HCT116 (cell line): ENCODE results near the gene DISP2. TPM values are rescaled to one million over a fixed set of nuclear protein-coding genes. Genes with fewer than 3 reads are reported as not detected.

Experiments used
- ATAC-seq: fragments of 200-7000 bp; cut with Tn5 transposase; 2 replicates; pipeline ENCODE4 v1.9.1; 2020; ENCODE audit warnings: mild to moderate bottlenecking, moderate library complexity
- BruUV-seq: library from RNA; stranded (reverse); fragments of 400-500 nt; replicated peaks from 2 replicates; lab custom pipeline; 2021; lab: Mats Ljungman, UMichigan
- CTCF ChIA-PET: fragments of 300-600 bp; sonication (Branson Sonifier 250); formaldehyde crosslinking; loops from one replicate; lab custom pipeline; 2021; ENCODE audit warnings: antibody characterized with exemption; lab: Charles Lee
- POLR2A ChIA-PET: fragments of 300-600, 350-600 bp; sonication (Branson Sonifier 250); formaldehyde crosslinking; loops from one replicate; lab custom pipeline; 2021; ENCODE audit warnings: antibody characterized with exemption; lab: Charles Lee
- RAD21 ChIA-PET, 2 experiments: fragments of 300-600 bp; sonication (Branson Sonifier 250); formaldehyde crosslinking; loops; one replicate each; lab custom pipeline; 2023; ENCODE audit warnings: low total read pairs in 2 of 2; ENCODE audit not compliant: uncharacterized antibody in 2 of 2, unreplicated experiment in 2 of 2, low non-redundant PET in 1 of 2; lab: Charles Lee
- DNase-seq: peaks from one replicate; pipeline ENCODE4 v3.0.0-alpha.2; 2010; ENCODE audit warnings: low read depth, low spot score
- H2AFZ ChIP-seq: fragments of 200-600 bp; shearing (Covaris generic), sonication (generic); 2 replicates; pipeline ENCODE4 v1.6.1; 2017; ENCODE audit warnings: low read depth, mixed run types, mixed read lengths, antibody characterized with exemption, low read length; ENCODE audit not compliant: poor library complexity, severe bottlenecking
- H3K27ac ChIP-seq: 2 replicates; pipeline ENCODE4 v1.5.1; 2012; ENCODE audit warnings: low read depth, low read length
- H3K27me3 ChIP-seq: fragments of 200-600 bp; sonication (generic); 2 replicates; pipeline ENCODE4 v1.6.1; 2016; ENCODE audit warnings: mixed run types, low read length, mixed read lengths; ENCODE audit not compliant: insufficient read depth
- H3K36me3 ChIP-seq, 2 experiments: fragments of 200-500 bp in 1 of 2; fragments of 200-600 bp in 1 of 2; sonication (Bioruptor generic) in 1 of 2; sonication (generic) in 1 of 2; 2 replicates each; pipeline versions ENCODE4 v1.5.1 to v1.6.1; 2014 to 2016; ENCODE audit warnings: low read length in 2 of 2, inconsistent platforms in 1 of 2, mixed read lengths in 1 of 2, mixed run types in 1 of 2; ENCODE audit not compliant: insufficient read depth in 2 of 2, control insufficient read depth in 1 of 2
- H3K4me1 ChIP-seq, 2 experiments: fragments of 200-600 bp in 1 of 2; sonication (generic) in 1 of 2; 2 replicates each; pipeline versions ENCODE4 v1.5.1 to v1.6.1; 2012 to 2017; ENCODE audit warnings: low read length in 2 of 2, inconsistent platforms in 1 of 2, mild to moderate bottlenecking in 1 of 2, mixed read lengths in 1 of 2, mixed run types in 1 of 2, moderate library complexity in 1 of 2; ENCODE audit not compliant: insufficient read depth in 2 of 2, control insufficient read depth in 1 of 2
- H3K4me2 ChIP-seq: fragments of 200-600 bp; sonication (generic); 2 replicates; pipeline ENCODE4 v1.6.1; 2017; ENCODE audit warnings: mixed run types, low read length, mixed read lengths
- H3K4me3 ChIP-seq, 2 experiments: fragments of 200-600 bp in 1 of 2; sonication (generic) in 1 of 2; replicated peaks in 1 of 2; 2 replicates each; pipeline ENCODE4 v1.5.1; 2011 to 2016; ENCODE audit warnings: low read length in 2 of 2, control low read depth in 1 of 2, low read depth in 1 of 2, mild to moderate bottlenecking in 1 of 2, mixed read lengths in 1 of 2, mixed run types in 1 of 2
- H3K79me2 ChIP-seq: fragments of 200-600 bp; sonication (generic); 2 replicates; pipeline ENCODE4 v1.6.1; 2017; ENCODE audit warnings: mild to moderate bottlenecking, mixed run types, low read length, moderate library complexity, mixed read lengths; ENCODE audit not compliant: insufficient read depth
- H3K9ac ChIP-seq: fragments of 200-600 bp; sonication (generic); 2 replicates; pipeline ENCODE4 v1.6.1; 2016; ENCODE audit warnings: low read length, mixed read lengths
- H3K9me2 ChIP-seq: fragments of 200-600 bp; sonication (generic), shearing (Covaris generic); 2 replicates; pipeline ENCODE4 v1.6.1; 2017; ENCODE audit warnings: mixed run types, mild to moderate bottlenecking, moderate library complexity; ENCODE audit not compliant: insufficient read depth
- H3K9me3 ChIP-seq, 2 experiments: fragments of 200-500 bp in 1 of 2; fragments of 200-600 bp in 1 of 2; sonication (Bioruptor generic) in 1 of 2; sonication (generic) in 1 of 2; 2 replicates each; pipeline ENCODE4 v1.6.1; 2014 to 2017; ENCODE audit warnings: low read length in 2 of 2, mixed read lengths in 2 of 2, inconsistent platforms in 1 of 2, low read depth in 1 of 2, mild to moderate bottlenecking in 1 of 2, mixed run types in 1 of 2, moderate library complexity in 1 of 2; ENCODE audit not compliant: control insufficient read depth in 1 of 2, insufficient read depth in 1 of 2
- H4K20me1 ChIP-seq: fragments of 200-600 bp; sonication (generic), shearing (Covaris generic); 2 replicates; pipeline ENCODE4 v1.6.1; 2017; ENCODE audit warnings: mixed run types, mild to moderate bottlenecking, moderate library complexity; ENCODE audit not compliant: insufficient read depth
- CBX3 ChIP-seq: IDR thresholded peaks from 2 replicates; pipeline ENCODE4 v1.6.1; 2012; ENCODE audit warnings: low read depth
- CEBPB ChIP-seq: IDR thresholded peaks from 2 replicates; pipeline ENCODE4 v1.6.1; 2012; ENCODE audit warnings: low read depth
- FOSL1 ChIP-seq: IDR thresholded peaks from 2 replicates; pipeline ENCODE4 v1.6.1; 2012; ENCODE audit warnings: low read depth
- POLR2AphosphoS5 ChIP-seq: IDR thresholded peaks from 2 replicates; pipeline ENCODE4 v1.6.1; 2011; ENCODE audit warnings: mild to moderate bottlenecking, low read depth, low read length, moderate library complexity
- RAD21 ChIP-seq: IDR thresholded peaks from 2 replicates; pipeline ENCODE4 v1.6.1; 2012; ENCODE audit warnings: low read depth, mild to moderate bottlenecking
- SIN3A ChIP-seq: IDR thresholded peaks from 2 replicates; pipeline ENCODE4 v1.6.1; 2012; ENCODE audit warnings: low read depth
- SP1 ChIP-seq: IDR thresholded peaks from 2 replicates; pipeline ENCODE4 v1.6.1; 2012; ENCODE audit warnings: low read depth
- SRF ChIP-seq: IDR thresholded peaks from 2 replicates; pipeline ENCODE4 v1.6.1; 2012; ENCODE audit warnings: low read depth
- TCF7L2 ChIP-seq: IDR thresholded peaks from 2 replicates; pipeline ENCODE4 v1.7.0; 2011; ENCODE audit warnings: borderline replicate concordance, inconsistent platforms; ENCODE audit not compliant: insufficient read depth, insufficient read length; ENCODE audit errors: extremely low read depth
- YY1 ChIP-seq: IDR thresholded peaks from 2 replicates; pipeline ENCODE4 v1.6.1; 2011; ENCODE audit warnings: low read length, low read depth, moderate library complexity, mild to moderate bottlenecking; ENCODE audit not compliant: insufficient replicate concordance; ENCODE audit errors: extremely low read depth
- ZNF274 ChIP-seq: fragments of 200-500 bp; sonication (Bioruptor generic); IDR thresholded peaks from 2 replicates; pipeline ENCODE4 v1.6.1; 2014; ENCODE audit warnings: mild to moderate bottlenecking, low read depth, low read length, inconsistent platforms
- intact Hi-C: fragments of 100-400 bp; cut with micrococcal nuclease; formaldehyde crosslinking; loops from 2 replicates; pipeline ENCODE4 v1.10.0; 2022
- total RNA-seq: library from RNA; stranded (reverse); gene quantifications from one replicate; pipeline ENCODE4 v1.2.1, GENCODE V29; 2021; ENCODE audit not compliant: unreplicated experiment
- TF ChIP-seq, protein P1 (sequence below): IDR thresholded peaks from 2 replicates; pipeline ENCODE4 v1.6.1; 2011; ENCODE audit warnings: mild to moderate bottlenecking, low read length, moderate library complexity; ENCODE audit not compliant: insufficient replicate concordance; ENCODE audit errors: extremely low read depth

Gene DISP2
- total RNA-seq, 1 experiment from 2014 or later: 3.3 TPM

DNA sequence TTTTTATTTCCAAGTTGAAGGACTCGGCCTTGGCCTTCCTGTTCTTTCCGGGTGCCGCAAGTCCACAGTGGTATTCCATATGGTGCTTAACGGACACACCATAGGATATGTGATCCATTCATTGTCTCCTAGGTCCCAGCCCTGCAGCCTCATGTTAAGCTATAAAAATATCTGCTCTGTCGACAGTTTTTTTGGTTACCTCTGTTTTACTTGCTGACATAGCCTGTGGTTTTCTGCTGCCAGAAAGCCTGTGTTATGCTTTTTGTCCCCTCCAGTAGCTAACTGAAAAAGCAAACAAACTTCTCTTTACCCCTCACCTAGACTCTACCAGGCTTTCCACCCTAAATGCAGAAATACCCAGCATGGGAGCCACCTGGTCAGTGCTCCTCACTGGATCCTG is 29.3 kb upstream of the DISP2 start:
- CTCF ChIA-PET: interaction anchor here (1.1 to 5.9 kb wide), 2 partner anchors 10 to 93 kb away, joined by 4 to 55 read pairs; partner anchors contain the start of gene CCDC9B

DNA sequence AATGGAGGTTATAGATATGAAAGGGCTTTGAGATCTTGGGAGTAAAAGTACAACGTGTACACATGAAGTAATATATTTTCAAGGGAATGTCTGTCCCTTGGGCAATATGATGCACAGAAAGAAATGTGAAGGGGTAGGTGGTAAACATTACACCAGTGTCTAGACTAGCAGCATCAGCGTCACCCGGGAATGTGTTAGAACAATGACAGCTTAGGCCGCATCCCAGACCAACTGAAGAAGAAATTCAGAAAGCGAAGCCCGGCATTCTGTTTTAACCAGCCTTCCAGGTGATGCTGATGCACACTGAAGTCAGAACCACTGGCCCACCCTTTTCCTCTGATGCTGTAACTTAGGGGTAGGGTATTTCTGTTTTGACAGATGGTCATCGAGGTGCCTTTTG is 28.2 kb upstream of the DISP2 start:
- H4K20me1 ChIP-seq: no peaks in the 10 kb centered on the region
- ChIA-PET POLR2A (no interaction called here), CTCF (interaction anchor here (5.9 kb wide), 1 partner anchor 9 kb away, joined by 55 read pairs; the partner anchor contains the start of gene CCDC9B)
- H3K36me3 ChIP-seq: no peaks in the 10 kb centered on the region
- no peaks in the 10 kb centered on the region for H3K27me3 ChIP-seq
- no peak for ATAC-seq
- no peaks in the 10 kb centered on the region for H3K9me3 ChIP-seq
- peaks cover 0 to under 1% of the 10 kb centered on the region in 2 experiments; a peak in 1 of 4 replicates for H3K4me1 ChIP-seq
- no TSS peak for BruUV-seq
- no peak for TF ChIP-seq FOSL1
- no peak for TF ChIP-seq TCF7L2
- no peak for TF ChIP-seq SRF
- TF ChIP-seq, protein P1, sequence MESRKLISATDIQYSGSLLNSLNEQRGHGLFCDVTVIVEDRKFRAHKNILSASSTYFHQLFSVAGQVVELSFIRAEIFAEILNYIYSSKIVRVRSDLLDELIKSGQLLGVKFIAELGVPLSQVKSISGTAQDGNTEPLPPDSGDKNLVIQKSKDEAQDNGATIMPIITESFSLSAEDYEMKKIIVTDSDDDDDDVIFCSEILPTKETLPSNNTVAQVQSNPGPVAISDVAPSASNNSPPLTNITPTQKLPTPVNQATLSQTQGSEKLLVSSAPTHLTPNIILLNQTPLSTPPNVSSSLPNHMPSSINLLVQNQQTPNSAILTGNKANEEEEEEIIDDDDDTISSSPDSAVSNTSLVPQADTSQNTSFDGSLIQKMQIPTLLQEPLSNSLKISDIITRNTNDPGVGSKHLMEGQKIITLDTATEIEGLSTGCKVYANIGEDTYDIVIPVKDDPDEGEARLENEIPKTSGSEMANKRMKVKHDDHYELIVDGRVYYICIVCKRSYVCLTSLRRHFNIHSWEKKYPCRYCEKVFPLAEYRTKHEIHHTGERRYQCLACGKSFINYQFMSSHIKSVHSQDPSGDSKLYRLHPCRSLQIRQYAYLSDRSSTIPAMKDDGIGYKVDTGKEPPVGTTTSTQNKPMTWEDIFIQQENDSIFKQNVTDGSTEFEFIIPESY: no peak
- no peak for TF ChIP-seq POLR2AphosphoS5
- no peak for TF ChIP-seq CEBPB
- TF ChIP-seq SP1: no peak
- TF ChIP-seq ZNF274: no peak
- TF ChIP-seq RAD21: no peak
- TF ChIP-seq, all 23 proteins: peak for 0
- Histone ChIP-seq H2AFZ (no peak overlapping the region), H3K4me2 (no peak overlapping the region), H3K9me2 (no peaks in the 10 kb centered on the region), H3K4me3 (no peak overlapping the region), H3K27ac (no peak overlapping the region), H3K9ac (no peak overlapping the region), H3K79me2 (no peaks in the 10 kb centered on the region)
- no peak for DNase-seq
- intact Hi-C loops: no loop called here
- RAD21 ChIA-PET: no interaction called here

More for the DNA sequence above, 29.3 kb upstream of the DISP2 start:
- DNase-seq: no peak
- BruUV-seq: no TSS peak
- H3K9me2 ChIP-seq: no peaks in the 10 kb centered on the region
- H3K4me3 ChIP-seq: no peak overlapping the region
- H3K9ac ChIP-seq: no peak overlapping the region
- no peaks in the 10 kb centered on the region for H4K20me1 ChIP-seq
- RAD21 ChIA-PET: no interaction called here
- intact Hi-C loops: no loop called here
- no peak for TF ChIP-seq RAD21
- no peak for TF ChIP-seq TCF7L2
- TF ChIP-seq SP1: no peak
- no peak for TF ChIP-seq SIN3A
- TF ChIP-seq YY1: no peak
- no peak for TF ChIP-seq CBX3
- TF ChIP-seq ZNF274: no peak
- no peak for TF ChIP-seq CEBPB
- TF ChIP-seq, all 23 proteins: peak for 0
- Histone ChIP-seq H3K79me2 (no peaks in the 10 kb centered on the region), H3K9me3 (no peaks in the 10 kb centered on the region), H2AFZ (no peak overlapping the region), H3K4me2 (no peak overlapping the region), H3K36me3 (no peaks in the 10 kb centered on the region), H3K4me1 (peaks cover 0 to 6% of the 10 kb centered on the region in 2 experiments; a peak in 1 of 4 replicates), H3K27me3 (no peaks in the 10 kb centered on the region), H3K27ac (no peak overlapping the region)
- ATAC-seq: no peak
- POLR2A ChIA-PET: no interaction called here
